ENCODE measurements around the gene DDX39A. TPM values are rescaled to one million over a fixed set of nuclear protein-coding genes. Genes with fewer than 3 reads are reported as not detected.
"Not testable (repeated sequence)": the region's sequence is repeated elsewhere in the genome, so short reads cannot be mapped to it uniquely, and the experiment has no call there.

Gene DDX39A
- total RNA-seq, 2 experiments from 2014 or later = 217 to 226 TPM

DNA sequence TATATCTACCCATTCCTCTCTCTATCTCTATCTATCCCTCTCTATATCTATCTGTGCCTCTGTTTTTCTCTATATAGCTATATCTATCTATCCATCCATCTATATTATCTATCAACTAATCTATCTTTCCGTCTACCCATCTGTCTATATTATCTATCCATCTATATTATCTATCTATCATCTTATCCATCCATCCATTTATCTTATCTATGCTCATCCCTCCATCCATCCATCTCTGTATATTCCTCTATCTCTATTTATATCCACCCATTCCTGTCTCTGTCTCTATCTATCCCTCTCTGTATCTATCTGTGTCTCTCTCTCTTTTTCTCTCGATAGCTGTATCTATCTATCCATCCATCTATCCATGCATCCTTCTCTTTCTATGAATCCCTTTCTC, 41.8 kb upstream of the DDX39A start:
- Mint-ChIP-seq H3K9me3 (no peaks in the 10 kb centered on the region), H3K4me1 (ENCODE audit: low read depth) (peaks cover 9% of the 10 kb centered on the region), H3K27me3 (no peaks in the 10 kb centered on the region), H3K4me3 (no peak overlapping the region), H3K36me3 (ENCODE audit: low read depth) (peaks cover 31% of the 10 kb centered on the region), H3K27ac (no peak overlapping the region)
- DNase-seq (no peak), ATAC-seq (no peak)
- intact Hi-C loops (cut with micrococcal nuclease) = no loop called here
- CTCF ChIA-PET = interaction anchor here (0.7 to 4.3 kb wide), 2 partner anchors 19 to 263 kb away, joined by 3 to 20 read pairs; no protein-coding TSS in a partner anchor
- POLR2A ChIA-PET = no interaction called here
- TF ChIP-seq, protein P1, sequence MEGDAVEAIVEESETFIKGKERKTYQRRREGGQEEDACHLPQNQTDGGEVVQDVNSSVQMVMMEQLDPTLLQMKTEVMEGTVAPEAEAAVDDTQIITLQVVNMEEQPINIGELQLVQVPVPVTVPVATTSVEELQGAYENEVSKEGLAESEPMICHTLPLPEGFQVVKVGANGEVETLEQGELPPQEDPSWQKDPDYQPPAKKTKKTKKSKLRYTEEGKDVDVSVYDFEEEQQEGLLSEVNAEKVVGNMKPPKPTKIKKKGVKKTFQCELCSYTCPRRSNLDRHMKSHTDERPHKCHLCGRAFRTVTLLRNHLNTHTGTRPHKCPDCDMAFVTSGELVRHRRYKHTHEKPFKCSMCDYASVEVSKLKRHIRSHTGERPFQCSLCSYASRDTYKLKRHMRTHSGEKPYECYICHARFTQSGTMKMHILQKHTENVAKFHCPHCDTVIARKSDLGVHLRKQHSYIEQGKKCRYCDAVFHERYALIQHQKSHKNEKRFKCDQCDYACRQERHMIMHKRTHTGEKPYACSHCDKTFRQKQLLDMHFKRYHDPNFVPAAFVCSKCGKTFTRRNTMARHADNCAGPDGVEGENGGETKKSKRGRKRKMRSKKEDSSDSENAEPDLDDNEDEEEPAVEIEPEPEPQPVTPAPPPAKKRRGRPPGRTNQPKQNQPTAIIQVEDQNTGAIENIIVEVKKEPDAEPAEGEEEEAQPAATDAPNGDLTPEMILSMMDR (IDR thresholded peaks at IDR 0.05) = no peak

DNA sequence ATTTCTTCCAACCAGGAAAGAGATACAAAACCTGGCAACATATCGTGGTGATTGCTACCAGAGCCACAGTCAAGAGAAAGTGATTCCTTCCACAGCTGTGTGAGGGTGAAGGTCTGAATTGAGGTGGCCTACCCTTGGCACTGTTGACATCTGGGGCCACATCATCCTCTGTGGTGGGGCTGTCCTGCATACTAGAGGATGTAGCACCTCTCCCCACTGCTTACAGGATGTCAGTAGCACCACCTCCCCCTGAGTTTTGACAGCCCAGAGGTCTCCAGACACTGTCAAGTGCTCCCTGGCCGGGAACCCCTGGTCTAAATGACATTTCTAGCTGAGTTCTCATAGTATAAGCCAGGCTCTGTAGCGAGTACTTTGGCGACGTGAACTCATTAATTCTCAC, 40.6 kb upstream of the DDX39A start:
- intact Hi-C loops (cut with micrococcal nuclease) = no loop called here
- ATAC-seq = peak; percentile 99
- no peaks in the 10 kb centered on the region for H3K9me3 Mint-ChIP-seq
- H3K27ac Mint-ChIP-seq = peak overlapping the region; percentile 65
- peaks cover 9% of the 10 kb centered on the region for H3K4me1 Mint-ChIP-seq (ENCODE audit: low read depth)
- DNase-seq = peak; percentile 72
- CTCF ChIA-PET = interaction anchor here (0.7 to 4.3 kb wide), 2 partner anchors 13 to 21 kb away, joined by 3 to 20 read pairs; no protein-coding TSS in a partner anchor
- no peaks in the 10 kb centered on the region for H3K27me3 Mint-ChIP-seq
- no peak overlapping the region for H3K4me3 Mint-ChIP-seq
- POLR2A ChIA-PET = interaction anchor here (0.6 kb wide), 1 partner anchor 7 kb away, joined by 3 read pairs; no protein-coding TSS in a partner anchor
- peaks cover 27% of the 10 kb centered on the region for H3K36me3 Mint-ChIP-seq (ENCODE audit: low read depth)
- TF ChIP-seq, protein P1 (IDR thresholded peaks at IDR 0.05) = no peak

DNA sequence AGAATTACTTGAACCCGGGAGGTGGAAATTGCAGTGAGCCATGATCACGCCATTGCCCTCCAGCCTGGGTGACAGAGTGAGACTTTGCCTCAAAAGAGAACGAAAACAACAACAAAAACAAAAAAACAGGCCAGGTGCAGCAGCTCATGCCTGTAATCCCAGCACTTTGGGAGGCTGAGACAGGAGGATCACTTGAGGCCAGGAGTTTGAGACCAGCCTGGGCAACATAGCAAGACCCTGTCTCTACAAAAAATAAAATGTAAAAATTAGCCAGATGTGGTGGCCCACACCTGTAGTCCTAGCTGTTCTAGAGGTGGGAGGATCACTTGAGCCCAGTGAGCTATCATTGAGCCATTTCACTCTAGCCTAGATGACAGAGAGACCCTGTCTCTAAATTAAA, 33.2 kb upstream of the DDX39A start:
- DNase-seq; H3K4me1 Mint-ChIP-seq (ENCODE audit: low read depth); H3K27ac Mint-ChIP-seq; intact Hi-C loops (cut with micrococcal nuclease); ATAC-seq; H3K9me3 Mint-ChIP-seq; H3K4me3 Mint-ChIP-seq; H3K27me3 Mint-ChIP-seq: not testable (repeated sequence)
- ChIA-PET POLR2A (interaction anchor here (0.6 to 1.9 kb wide), 3 partner anchors 8 to 35 kb away, joined by 3 to 4 read pairs (median 3); no protein-coding TSS in a partner anchor), CTCF (interaction anchor here (0.6 to 0.7 kb wide), 2 partner anchors 17 to 28 kb away, joined by 3 read pairs; no protein-coding TSS in a partner anchor)
- H3K36me3 Mint-ChIP-seq (ENCODE audit: low read depth) = peaks cover 34% of the 10 kb centered on the region

DNA sequence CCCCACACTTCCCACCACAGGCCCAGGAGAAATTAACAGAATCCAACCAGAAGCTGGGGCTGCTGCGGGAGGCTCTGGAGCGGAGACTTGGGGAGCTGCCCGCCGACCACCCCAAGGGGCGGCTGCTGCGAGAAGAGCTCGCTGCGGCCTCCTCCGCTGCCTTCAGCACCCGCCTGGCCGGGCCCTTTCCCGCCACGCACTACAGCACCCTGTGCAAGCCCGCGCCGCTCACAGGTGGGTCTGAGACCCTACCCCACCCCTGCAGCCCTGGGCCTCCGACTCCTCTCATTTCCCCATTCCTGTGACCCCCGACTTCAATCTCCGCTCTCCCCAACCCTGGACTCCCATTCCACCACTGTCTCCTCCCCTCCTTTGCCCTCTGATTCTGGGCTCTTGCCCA, 31.7 kb upstream of the DDX39A start:
- ChIA-PET POLR2A (interaction anchor here (1.0 kb wide), 1 partner anchor 22 kb away, joined by 3 read pairs; no protein-coding TSS in a partner anchor), CTCF (interaction anchor here (1.3 kb wide), 1 partner anchor 29 kb away, joined by 6 read pairs; no protein-coding TSS in a partner anchor)
- H3K27me3 Mint-ChIP-seq = no peaks in the 10 kb centered on the region
- peaks cover 40% of the 10 kb centered on the region for H3K36me3 Mint-ChIP-seq (ENCODE audit: low read depth)
- intact Hi-C loops (cut with micrococcal nuclease) = no loop called here
- H3K4me1 Mint-ChIP-seq (ENCODE audit: low read depth) = peaks cover 8% of the 10 kb centered on the region
- H3K4me3 Mint-ChIP-seq = no peak overlapping the region
- TF ChIP-seq, protein P1 (IDR thresholded peaks at IDR 0.05) = no peak
- H3K27ac Mint-ChIP-seq = no peak overlapping the region
- ATAC-seq (no peak), DNase-seq (no peak)
- H3K9me3 Mint-ChIP-seq = no peaks in the 10 kb centered on the region

DNA sequence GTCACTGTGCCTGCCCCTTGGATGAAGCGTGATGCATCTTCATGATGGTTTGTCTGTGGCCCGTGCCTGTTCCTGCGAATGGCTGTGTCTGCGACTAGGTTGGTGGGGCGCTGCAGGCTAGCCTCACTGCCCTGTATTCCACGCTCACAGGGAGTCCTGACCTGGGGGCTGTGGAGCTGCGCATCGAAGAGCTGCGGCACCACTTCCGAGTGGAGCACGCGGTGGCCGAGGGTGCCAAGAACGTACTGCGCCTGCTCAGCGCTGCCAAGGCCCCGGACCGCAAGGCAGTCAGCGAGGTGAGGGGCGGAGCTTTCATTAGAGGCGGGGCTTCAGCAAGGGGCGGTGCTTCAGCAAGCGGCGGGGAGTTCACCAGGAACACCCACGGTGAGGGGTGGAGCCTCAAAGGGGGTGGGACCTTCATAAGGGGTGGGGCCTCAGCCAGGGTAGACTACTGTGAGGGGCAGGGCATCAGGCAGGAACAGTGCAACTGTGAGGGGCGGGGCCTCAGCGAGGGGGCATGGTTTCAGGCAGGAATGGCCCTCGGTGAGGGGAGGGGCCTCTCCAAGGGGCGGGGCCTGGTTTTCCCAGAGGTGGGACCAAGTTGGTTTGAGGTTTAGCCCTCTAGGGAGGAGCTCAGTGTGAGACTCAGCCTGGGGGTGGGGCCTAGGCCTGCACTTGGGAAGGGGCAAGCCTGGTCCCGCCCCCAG, 31.2 kb upstream of the DDX39A start:
- H3K4me3 Mint-ChIP-seq = no peak overlapping the region
- TF ChIP-seq, protein P1 (IDR thresholded peaks at IDR 0.05) = no peak
- ChIA-PET POLR2A (interaction anchor here (1.0 kb wide), 1 partner anchor 22 kb away, joined by 3 read pairs; no protein-coding TSS in a partner anchor), CTCF (interaction anchor here (1.0 to 1.3 kb wide), 2 partner anchors 18 to 30 kb away, joined by 3 to 6 read pairs; no protein-coding TSS in a partner anchor)
- H3K9me3 Mint-ChIP-seq = no peaks in the 10 kb centered on the region
- H3K4me1 Mint-ChIP-seq (ENCODE audit: low read depth) = peaks cover 8% of the 10 kb centered on the region
- H3K36me3 Mint-ChIP-seq (ENCODE audit: low read depth) = peaks cover 40% of the 10 kb centered on the region
- no peaks in the 10 kb centered on the region for H3K27me3 Mint-ChIP-seq
- DNase-seq (peak; percentile 90), ATAC-seq (peak; percentile 100)
- intact Hi-C loops (cut with micrococcal nuclease) = no loop called here
- no peak overlapping the region for H3K27ac Mint-ChIP-seq

All from activated CD8-positive, alpha-beta T cell treated with anti-CD3 and anti-CD28 coated beads for 36 hours (primary cell).